PFSK-1 (cell line): ENCODE measurements around the gene ATG16L2.

Experiments used
- FOXP2 ChIP-seq: optimal IDR thresholded peaks from 2 replicates; pipeline ENCODE3; 2011; ENCODE audit warnings: borderline replicate concordance, control low read depth, inconsistent platforms; ENCODE audit not compliant: insufficient read depth; ENCODE audit errors: extremely low read length, extremely low read depth
- POLR2AphosphoS5 ChIP-seq: IDR thresholded peaks from 2 replicates; pipeline ENCODE4 v1.6.1; 2012; ENCODE audit warnings: low read depth, mild to moderate bottlenecking, control low read depth, low read length, moderate library complexity
- TF ChIP-seq, protein P1 (sequence below), 2 experiments: IDR thresholded peaks; 2 replicates each; pipeline versions ENCODE4 v1.6.1 to v1.8.0; 2011 to 2012; ENCODE audit warnings: low read depth in 2 of 2, low read length in 2 of 2, control low read depth in 1 of 2, inconsistent platforms in 1 of 2, mild to moderate bottlenecking in 1 of 2, moderate library complexity in 1 of 2; ENCODE audit not compliant: insufficient read depth in 1 of 2

DNA sequence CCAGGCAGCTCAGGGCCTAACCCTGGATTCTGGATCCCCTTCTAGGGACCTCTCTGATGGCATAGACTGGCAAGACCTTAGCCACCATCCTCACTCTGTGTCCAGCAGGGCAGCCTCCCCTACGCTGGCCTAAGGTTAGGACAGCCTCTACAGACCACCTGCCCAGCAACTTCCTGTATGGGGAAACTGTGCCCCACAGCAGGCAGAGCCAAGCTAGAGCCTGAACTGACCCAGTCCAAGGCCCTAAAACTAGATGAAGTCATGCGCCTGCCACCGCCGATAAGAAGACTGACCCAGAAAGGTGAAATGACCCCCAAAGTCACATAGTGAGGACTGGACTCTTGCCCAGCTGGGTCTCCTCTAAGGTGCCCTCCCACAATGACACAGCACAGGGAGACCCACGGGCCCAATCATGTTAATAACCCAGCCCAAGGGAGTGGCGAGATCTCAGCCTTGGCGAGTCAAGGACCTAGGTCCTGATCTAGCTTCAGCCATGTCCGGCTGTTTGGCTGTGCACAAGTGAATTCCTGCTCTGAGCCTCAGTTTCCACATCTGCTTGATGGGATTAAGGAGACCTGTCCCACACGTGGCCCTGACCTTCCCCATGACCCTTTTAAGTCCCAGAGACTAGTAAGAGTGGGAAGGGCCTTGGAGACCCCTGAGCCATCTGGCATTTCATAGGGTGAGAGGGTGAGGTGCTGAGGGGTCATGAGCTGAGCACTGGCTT is 37.9 kb upstream of the ATG16L2 start:
- TF ChIP-seq FOXP2 (no peak), POLR2AphosphoS5 (no peak)
- TF ChIP-seq, protein P1, sequence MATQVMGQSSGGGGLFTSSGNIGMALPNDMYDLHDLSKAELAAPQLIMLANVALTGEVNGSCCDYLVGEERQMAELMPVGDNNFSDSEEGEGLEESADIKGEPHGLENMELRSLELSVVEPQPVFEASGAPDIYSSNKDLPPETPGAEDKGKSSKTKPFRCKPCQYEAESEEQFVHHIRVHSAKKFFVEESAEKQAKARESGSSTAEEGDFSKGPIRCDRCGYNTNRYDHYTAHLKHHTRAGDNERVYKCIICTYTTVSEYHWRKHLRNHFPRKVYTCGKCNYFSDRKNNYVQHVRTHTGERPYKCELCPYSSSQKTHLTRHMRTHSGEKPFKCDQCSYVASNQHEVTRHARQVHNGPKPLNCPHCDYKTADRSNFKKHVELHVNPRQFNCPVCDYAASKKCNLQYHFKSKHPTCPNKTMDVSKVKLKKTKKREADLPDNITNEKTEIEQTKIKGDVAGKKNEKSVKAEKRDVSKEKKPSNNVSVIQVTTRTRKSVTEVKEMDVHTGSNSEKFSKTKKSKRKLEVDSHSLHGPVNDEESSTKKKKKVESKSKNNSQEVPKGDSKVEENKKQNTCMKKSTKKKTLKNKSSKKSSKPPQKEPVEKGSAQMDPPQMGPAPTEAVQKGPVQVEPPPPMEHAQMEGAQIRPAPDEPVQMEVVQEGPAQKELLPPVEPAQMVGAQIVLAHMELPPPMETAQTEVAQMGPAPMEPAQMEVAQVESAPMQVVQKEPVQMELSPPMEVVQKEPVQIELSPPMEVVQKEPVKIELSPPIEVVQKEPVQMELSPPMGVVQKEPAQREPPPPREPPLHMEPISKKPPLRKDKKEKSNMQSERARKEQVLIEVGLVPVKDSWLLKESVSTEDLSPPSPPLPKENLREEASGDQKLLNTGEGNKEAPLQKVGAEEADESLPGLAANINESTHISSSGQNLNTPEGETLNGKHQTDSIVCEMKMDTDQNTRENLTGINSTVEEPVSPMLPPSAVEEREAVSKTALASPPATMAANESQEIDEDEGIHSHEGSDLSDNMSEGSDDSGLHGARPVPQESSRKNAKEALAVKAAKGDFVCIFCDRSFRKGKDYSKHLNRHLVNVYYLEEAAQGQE (IDR thresholded peaks at IDR 0.05; ENCODE audit: insufficient read depth in 1 of 2, low read depth in 2 of 2, low read length in 2 of 2): no peak
